ENCODE data around the gene SMTNL1. TPM values are rescaled to one million over a fixed set of nuclear protein-coding genes. Genes with fewer than 3 reads are reported as not detected.
A peak's percentile ranks its signal among the peaks of the same experiment; 100 is the strongest.

SMTNL1 gene
- total and polyA plus RNA-seq, 4 donors = 0.93 to 1.6 TPM; not detected in 2

DNA sequence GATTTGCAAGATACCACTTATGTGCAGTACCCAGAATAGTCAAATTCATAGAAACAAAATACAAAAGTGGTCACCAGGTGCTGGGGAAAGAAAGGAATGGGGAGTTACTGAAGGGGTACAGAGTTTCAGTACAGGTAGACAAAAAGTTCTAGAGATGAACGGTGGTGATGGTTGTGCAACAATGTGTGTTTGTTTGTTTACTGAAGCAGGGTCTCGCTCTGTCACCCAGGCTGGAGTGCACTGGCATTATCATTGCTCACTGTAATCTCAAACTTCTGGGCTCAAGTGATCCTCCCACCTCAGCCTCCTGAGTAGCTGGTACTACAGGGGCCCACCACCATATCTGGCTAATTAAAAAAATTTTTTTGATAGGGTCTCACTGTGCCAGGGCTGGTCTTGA, 18.0 kb downstream of the SMTNL1 start:
- WGBS (ENCODE audit: insufficient coverage) = 100% methylated on average over 1 of the region's 2 CpGs
- no peaks in the 10 kb centered on the region for H3K27me3 ChIP-seq (ENCODE audit: control insufficient read depth, insufficient read depth, low read length)

DNA sequence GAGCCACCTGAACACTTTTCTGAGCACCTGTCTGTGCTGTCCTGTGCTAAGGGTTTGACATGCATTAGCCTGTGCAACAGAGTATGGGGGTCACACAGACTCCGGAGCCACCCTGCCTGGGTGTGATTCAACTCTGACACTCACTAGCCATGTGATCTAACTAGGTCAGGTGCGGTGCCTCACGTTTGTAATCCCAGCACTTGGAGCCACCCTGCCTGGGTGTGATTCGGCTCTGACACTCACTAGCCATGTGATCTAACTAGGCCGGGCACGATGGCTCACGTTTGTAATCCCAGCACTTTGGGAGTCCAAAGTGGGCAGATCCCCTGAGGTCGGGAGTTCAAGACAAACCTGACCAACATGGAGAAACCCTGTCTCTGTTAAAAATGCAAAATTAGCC, 18.6 kb downstream of the SMTNL1 start:
- no peaks in the 10 kb centered on the region for H3K9me3 ChIP-seq (ENCODE audit: control insufficient read depth, insufficient read depth, low read length)
- no peaks in the 10 kb centered on the region for H3K27me3 ChIP-seq (ENCODE audit: control insufficient read depth, insufficient read depth, low read length)
- H3K4me1 ChIP-seq (ENCODE audit: control insufficient read depth, insufficient read depth, low read length) = no peaks in the 10 kb centered on the region
- DNase-seq (ENCODE audit: low read depth in 4 of 6, low spot score in 6 of 6) = no peak
- WGBS (ENCODE audit: insufficient coverage) = 92% methylated on average over 8 of the region's 8 CpGs
- H3K27ac ChIP-seq (ENCODE audit: low read depth, low read length) = no peak overlapping the region
- H3K36me3 ChIP-seq (ENCODE audit: control insufficient read depth, insufficient read depth, low read length) = peaks cover 77% of the 10 kb centered on the region
- H3K4me3 ChIP-seq (ENCODE audit: low read depth, low read length) = no peak overlapping the region

More for the DNA sequence above, 18.0 kb downstream of the SMTNL1 start:
- Histone ChIP-seq H3K27ac (ENCODE audit: low read depth, low read length) (no peak overlapping the region), H3K4me3 (ENCODE audit: low read depth, low read length) (no peak overlapping the region), H3K4me1 (ENCODE audit: control insufficient read depth, insufficient read depth, low read length) (no peaks in the 10 kb centered on the region), H3K36me3 (ENCODE audit: control insufficient read depth, insufficient read depth, low read length) (peaks cover 80% of the 10 kb centered on the region), H3K9me3 (ENCODE audit: control insufficient read depth, insufficient read depth, low read length) (no peaks in the 10 kb centered on the region)
- DNase-seq (ENCODE audit: low read depth in 4 of 6, low spot score in 6 of 6) = no peak

DNA sequence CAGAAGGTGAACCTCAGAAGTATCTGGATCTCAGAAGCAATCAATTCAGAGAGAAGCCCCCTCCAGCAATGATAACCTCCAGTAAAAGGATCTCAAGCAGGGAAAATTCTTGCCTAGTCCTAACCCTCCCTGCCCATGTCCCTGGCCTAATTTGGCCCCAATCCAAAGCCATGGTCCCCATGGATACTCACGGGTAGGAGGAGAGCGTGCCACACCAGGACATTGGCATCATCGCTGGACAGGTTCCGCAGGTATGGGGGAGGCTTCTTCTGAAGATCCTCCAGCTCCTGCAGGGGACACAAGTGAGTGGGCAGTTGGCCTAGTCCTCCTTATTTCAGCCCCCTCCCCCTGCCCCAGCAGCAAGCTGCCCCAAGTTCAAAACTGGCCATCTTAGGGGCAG, 22.8 kb downstream of the SMTNL1 start:
- H3K9me3 ChIP-seq (ENCODE audit: control insufficient read depth, insufficient read depth, low read length) = no peaks in the 10 kb centered on the region
- no peak for DNase-seq (ENCODE audit: low read depth in 4 of 6, low spot score in 6 of 6)
- H3K27me3 ChIP-seq (ENCODE audit: control insufficient read depth, insufficient read depth, low read length) = no peaks in the 10 kb centered on the region
- H3K36me3 ChIP-seq (ENCODE audit: control insufficient read depth, insufficient read depth, low read length) = peaks cover 44% of the 10 kb centered on the region
- no peak overlapping the region for H3K4me3 ChIP-seq (ENCODE audit: low read depth, low read length)
- H3K4me1 ChIP-seq (ENCODE audit: control insufficient read depth, insufficient read depth, low read length) = no peaks in the 10 kb centered on the region
- no peak overlapping the region for H3K27ac ChIP-seq (ENCODE audit: low read depth, low read length)
- 74% methylated on average over 3 of the region's 4 CpGs for WGBS (ENCODE audit: insufficient coverage)

DNA sequence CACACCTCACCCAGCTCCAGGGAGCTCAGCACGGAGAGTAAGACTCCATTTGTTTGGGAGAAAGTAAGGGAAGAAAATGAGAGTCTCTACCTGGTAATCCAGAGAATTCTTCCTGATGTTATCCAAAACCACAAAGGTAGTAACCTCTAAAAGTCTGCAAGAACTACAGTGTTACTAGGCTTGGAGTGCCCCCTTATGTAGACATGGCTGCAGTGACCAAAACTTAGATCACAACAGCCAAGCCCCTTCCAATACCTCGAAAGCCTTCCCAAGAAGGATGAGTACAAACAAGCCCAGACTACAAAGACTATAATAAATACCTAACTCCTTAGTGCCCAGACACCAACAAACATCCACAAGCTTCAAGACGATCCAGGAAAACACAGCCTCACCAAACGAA, 25.2 kb downstream of the SMTNL1 start:
- Histone ChIP-seq H3K9me3 (ENCODE audit: control insufficient read depth, insufficient read depth, low read length) (no peaks in the 10 kb centered on the region), H3K4me1 (ENCODE audit: control insufficient read depth, insufficient read depth, low read length) (peaks cover 13% of the 10 kb centered on the region), H3K36me3 (ENCODE audit: control insufficient read depth, insufficient read depth, low read length) (peaks cover 24% of the 10 kb centered on the region), H3K27ac (ENCODE audit: low read depth, low read length) (no peak overlapping the region), H3K4me3 (ENCODE audit: low read depth, low read length) (no peak overlapping the region), H3K27me3 (ENCODE audit: control insufficient read depth, insufficient read depth, low read length) (no peaks in the 10 kb centered on the region)
- no CpG with 5 or more reads among the region's 4 CpGs for WGBS (ENCODE audit: insufficient coverage)
- DNase-seq (ENCODE audit: low read depth in 4 of 6, low spot score in 6 of 6) = no peak

DNA sequence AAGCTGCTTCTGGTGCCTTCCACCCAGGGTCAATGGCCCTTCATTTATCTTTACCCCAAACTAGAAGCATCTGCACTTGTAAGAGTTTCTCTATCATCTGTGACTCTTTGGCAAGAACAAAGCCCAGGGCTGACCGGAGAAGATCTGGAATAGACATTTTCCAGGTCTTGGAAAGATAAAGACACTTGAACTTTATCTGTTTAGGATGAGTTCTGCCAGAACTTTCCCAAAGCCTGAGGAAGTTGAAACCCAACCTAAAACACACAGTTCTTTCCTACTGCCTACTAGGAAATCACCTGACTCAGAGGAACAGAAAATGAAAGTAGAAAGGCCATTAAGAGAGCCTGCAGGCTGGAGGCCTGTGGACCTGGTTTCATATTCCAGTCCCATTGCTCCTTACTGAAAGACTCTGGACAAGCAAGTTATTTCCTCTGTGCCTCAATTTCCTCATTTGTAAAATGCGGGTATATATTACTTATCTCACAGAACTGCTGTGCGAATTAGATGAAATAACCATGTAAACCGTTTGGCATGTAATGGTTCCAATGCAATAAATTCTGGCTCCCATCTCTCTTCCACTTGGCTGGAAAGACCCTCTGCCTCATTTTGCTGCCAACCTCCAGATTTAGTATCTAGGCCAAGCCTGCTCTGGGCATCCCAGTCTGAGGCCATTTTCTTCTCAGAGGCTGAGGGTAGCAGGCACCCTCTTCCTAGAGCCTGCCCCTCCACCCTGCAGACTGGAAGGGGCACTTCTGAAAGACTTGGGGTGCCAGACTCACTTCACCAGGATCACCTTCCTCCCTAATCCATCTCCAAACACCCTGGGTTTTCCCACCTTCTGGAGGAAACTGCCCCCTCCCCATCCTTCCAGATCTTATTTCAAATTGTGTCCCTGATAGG, 28.9 kb downstream of the SMTNL1 start:
- WGBS (ENCODE audit: insufficient coverage) = 11% methylated on average over 1 of the region's 4 CpGs
- peak in 3 of 6 donors; percentile 6 to 73 (median 19) for DNase-seq (ENCODE audit: low read depth in 4 of 6, low spot score in 6 of 6)

DNA sequence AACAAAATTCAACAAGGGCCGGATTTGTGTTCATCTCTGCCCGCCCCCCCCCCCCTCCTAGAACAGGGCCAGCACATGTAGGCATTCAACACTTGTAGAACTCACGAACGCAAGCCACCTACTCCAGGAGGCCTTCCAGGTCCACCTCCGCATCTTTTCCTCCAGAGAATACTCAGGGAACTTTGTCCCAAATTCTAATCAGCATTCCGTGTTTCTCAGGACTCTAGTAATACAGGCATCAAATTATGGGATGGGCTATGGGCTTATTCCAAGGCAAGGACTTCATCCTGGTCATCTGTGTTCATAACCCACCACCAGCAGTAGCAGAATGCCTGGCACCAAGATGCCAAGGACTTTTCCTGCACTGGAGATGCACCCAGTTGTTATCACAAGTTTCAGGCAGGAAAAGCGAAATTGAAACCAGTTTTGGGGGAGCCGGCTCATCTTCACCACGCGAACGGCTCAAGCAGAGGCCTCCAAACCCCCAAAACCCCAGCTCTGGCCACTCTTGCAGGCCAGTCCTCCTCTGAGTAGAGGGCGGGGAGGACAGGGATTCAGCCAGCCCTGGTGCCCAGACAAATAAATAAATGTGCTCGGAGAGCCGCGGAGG, 29.6 kb downstream of the SMTNL1 start:
- no peaks in the 10 kb centered on the region for H3K27me3 ChIP-seq (ENCODE audit: control insufficient read depth, insufficient read depth, low read length)
- no peaks in the 10 kb centered on the region for H3K9me3 ChIP-seq (ENCODE audit: control insufficient read depth, insufficient read depth, low read length)
- peak overlapping the region; percentile 88 for H3K27ac ChIP-seq (ENCODE audit: low read depth, low read length)
- H3K36me3 ChIP-seq (ENCODE audit: control insufficient read depth, insufficient read depth, low read length) = peaks cover 3% of the 10 kb centered on the region
- peak in 2 of 6 donors; percentile 14 to 33 for DNase-seq (ENCODE audit: low read depth in 4 of 6, low spot score in 6 of 6)
- WGBS (ENCODE audit: insufficient coverage) = 18% methylated on average over 10 of the region's 15 CpGs
- peaks cover 22% of the 10 kb centered on the region for H3K4me1 ChIP-seq (ENCODE audit: control insufficient read depth, insufficient read depth, low read length)
- peak overlapping the region; percentile 91 for H3K4me3 ChIP-seq (ENCODE audit: low read depth, low read length)

More for the DNA sequence above, 28.9 kb downstream of the SMTNL1 start:
- Histone ChIP-seq H3K4me3 (ENCODE audit: low read depth, low read length) (peak overlapping the region; percentile 29), H3K27me3 (ENCODE audit: control insufficient read depth, insufficient read depth, low read length) (no peaks in the 10 kb centered on the region), H3K36me3 (ENCODE audit: control insufficient read depth, insufficient read depth, low read length) (peaks cover 3% of the 10 kb centered on the region), H3K4me1 (ENCODE audit: control insufficient read depth, insufficient read depth, low read length) (peaks cover 22% of the 10 kb centered on the region), H3K9me3 (ENCODE audit: control insufficient read depth, insufficient read depth, low read length) (no peaks in the 10 kb centered on the region), H3K27ac (ENCODE audit: low read depth, low read length) (peak overlapping the region; percentile 80)

DNA sequence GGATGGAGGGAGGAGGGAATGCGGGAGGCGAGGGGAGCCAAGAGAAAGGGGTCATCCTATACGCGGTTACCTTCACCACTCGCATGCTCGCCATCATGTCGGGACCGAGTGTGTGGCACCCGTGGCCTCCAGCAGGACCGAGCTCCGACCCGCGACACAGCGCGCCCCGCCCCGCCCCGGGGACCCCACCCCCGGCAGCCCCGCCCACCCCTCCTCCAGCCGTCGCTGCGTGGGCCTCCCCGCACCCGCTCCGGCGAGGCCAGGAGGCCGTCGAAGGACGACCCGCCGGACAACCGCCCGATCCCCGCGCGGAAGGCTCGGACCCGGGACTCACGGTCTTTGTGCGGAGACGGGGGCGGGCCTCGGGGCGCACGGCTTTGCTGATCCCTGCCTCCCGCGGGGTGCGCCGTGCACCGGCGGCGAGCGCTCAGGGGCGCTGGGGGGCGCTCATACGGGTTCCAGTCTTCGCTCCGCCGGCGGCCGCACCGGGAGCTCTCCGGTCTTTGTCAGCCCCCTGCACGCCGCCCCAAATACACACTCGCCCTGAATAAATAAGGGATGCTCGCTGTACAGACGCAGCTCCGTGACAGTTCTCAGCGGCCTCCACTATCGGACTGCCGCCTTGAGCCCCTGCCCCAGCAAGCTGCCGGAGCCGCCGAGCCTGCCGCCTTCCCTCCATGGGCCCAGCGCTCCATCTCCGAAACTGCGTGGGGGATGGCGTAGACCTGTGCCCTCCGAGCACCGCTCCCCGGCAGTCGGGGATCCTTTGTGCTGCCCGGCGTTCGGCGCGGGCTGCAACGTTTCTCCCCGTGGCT, 30.3 kb downstream of the SMTNL1 start, which contains the start of gene UBE2L6:
UBE2L6 (minus strand) TSS at position 158 of the 815 bp plus-strand sequence; CDS start at position 97, 61 bp downstream.
- under 1% methylated on average over 84 of the region's 92 CpGs for WGBS (ENCODE audit: insufficient coverage)

DNA sequence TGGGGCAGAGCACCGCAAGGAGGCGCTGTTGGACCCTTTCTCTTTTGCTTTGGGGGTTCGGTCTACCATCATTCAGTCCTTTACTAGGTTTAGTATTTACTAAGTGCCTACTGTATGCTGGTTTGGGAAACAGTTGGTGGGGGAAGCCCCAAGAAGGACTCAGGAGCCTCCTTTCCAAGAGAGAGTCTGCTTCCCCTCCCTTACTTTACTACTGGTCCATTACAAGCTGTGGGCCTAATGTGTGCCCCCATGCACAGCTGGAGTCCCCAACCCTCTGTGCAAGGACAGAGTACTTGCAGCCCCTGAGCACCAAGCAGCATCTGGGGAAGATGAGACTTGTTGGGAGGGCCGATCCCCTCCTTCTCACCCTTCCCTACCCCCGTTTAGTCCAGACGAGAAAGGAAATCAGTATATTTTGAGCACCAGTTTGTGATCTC, 31.0 kb downstream of the SMTNL1 start:
- peaks cover 22% of the 10 kb centered on the region for H3K4me1 ChIP-seq (ENCODE audit: control insufficient read depth, insufficient read depth, low read length)
- no peaks in the 10 kb centered on the region for H3K36me3 ChIP-seq (ENCODE audit: control insufficient read depth, insufficient read depth, low read length)
- H3K27me3 ChIP-seq (ENCODE audit: control insufficient read depth, insufficient read depth, low read length) = no peaks in the 10 kb centered on the region
- H3K27ac ChIP-seq (ENCODE audit: low read depth, low read length) = peak overlapping the region; percentile 88
- 39% methylated on average over 4 of the region's 6 CpGs for WGBS (ENCODE audit: insufficient coverage)
- H3K9me3 ChIP-seq (ENCODE audit: control insufficient read depth, insufficient read depth, low read length) = no peaks in the 10 kb centered on the region
- peak overlapping the region; percentile 91 for H3K4me3 ChIP-seq (ENCODE audit: low read depth, low read length)
- DNase-seq (ENCODE audit: low read depth in 4 of 6, low spot score in 6 of 6) = peak; percentile 72 to 97 (median 83)

More for the DNA sequence above, 30.3 kb downstream of the SMTNL1 start, which contains the start of gene UBE2L6:
- DNase-seq (ENCODE audit: low read depth in 4 of 6, low spot score in 6 of 6) = peak in 5 of 6 donors; percentile 51 to 90 (median 61)
- Histone ChIP-seq H3K27ac (ENCODE audit: low read depth, low read length) (peak within 1 kb of the TSS; percentile 88), H3K36me3 (ENCODE audit: control insufficient read depth, insufficient read depth, low read length) (no peaks in the 10 kb centered on the region), H3K4me3 (ENCODE audit: low read depth, low read length) (peak within 1 kb of the TSS; percentile 91), H3K27me3 (ENCODE audit: control insufficient read depth, insufficient read depth, low read length) (no peaks in the 10 kb centered on the region), H3K4me1 (ENCODE audit: control insufficient read depth, insufficient read depth, low read length) (peaks cover 22% of the 10 kb centered on the region), H3K9me3 (ENCODE audit: control insufficient read depth, insufficient read depth, low read length) (no peaks in the 10 kb centered on the region)

DNA sequence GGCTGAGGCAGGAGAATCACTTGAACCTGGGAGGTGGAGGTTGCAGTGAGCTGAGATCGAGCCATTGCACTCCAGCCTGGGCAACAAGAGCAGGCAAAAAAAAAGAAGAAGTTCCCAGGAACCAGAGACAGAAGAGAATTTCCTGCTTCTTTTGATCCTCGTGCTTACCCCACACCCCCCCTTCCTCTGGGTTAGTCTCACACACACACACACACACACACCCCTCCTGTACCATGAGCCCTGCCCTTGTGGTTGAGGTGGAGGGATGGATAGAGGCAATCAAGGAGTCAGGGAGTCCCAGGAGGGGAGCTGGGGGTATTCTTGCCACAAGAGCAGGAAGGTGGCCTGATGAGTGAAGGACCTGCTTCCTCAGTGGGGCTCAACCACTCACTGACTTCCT, 34.2 kb downstream of the SMTNL1 start:
- H3K36me3 ChIP-seq (ENCODE audit: control insufficient read depth, insufficient read depth, low read length) = no peaks in the 10 kb centered on the region
- WGBS (ENCODE audit: insufficient coverage) = no CpG with 5 or more reads among the region's 2 CpGs
- H3K27ac ChIP-seq (ENCODE audit: low read depth, low read length) = no peak overlapping the region
- peaks cover 18% of the 10 kb centered on the region for H3K4me1 ChIP-seq (ENCODE audit: control insufficient read depth, insufficient read depth, low read length)
- H3K9me3 ChIP-seq (ENCODE audit: control insufficient read depth, insufficient read depth, low read length) = no peaks in the 10 kb centered on the region
- DNase-seq (ENCODE audit: low read depth in 4 of 6, low spot score in 6 of 6) = no peak
- H3K27me3 ChIP-seq (ENCODE audit: control insufficient read depth, insufficient read depth, low read length) = no peaks in the 10 kb centered on the region
- no peak overlapping the region for H3K4me3 ChIP-seq (ENCODE audit: low read depth, low read length)
